Activated T-cell treated with anti-CD3 and anti-CD28 coated beads, Interleukin-2, amount 50 U/mL, for 24 hours (primary cell): Measurements from ENCODE around the gene TSC2.
A peak's percentile ranks its signal among the peaks of the same experiment; 100 is the strongest.

Experiments used
- DNase-seq: peaks from one replicate; pipeline ENCODE4 v3.0.0-alpha.2; 2020
- H3K27ac Mint-ChIP-seq: 2 replicates; pipeline ENCODE4 v1.8.0; 2020; ENCODE audit warnings: mild to moderate bottlenecking, mixed read lengths
- H3K27me3 Mint-ChIP-seq: 2 replicates; pipeline ENCODE4 v1.8.0; 2020; ENCODE audit warnings: mixed read lengths
- H3K36me3 Mint-ChIP-seq: 2 replicates; pipeline ENCODE4 v1.8.0; 2020; ENCODE audit warnings: low read depth, mixed read lengths
- H3K4me1 Mint-ChIP-seq: 2 replicates; pipeline ENCODE4 v1.8.0; 2020; ENCODE audit warnings: low read depth, mixed read lengths
- H3K4me3 Mint-ChIP-seq: 2 replicates; pipeline ENCODE4 v1.8.0; 2020; ENCODE audit warnings: mild to moderate bottlenecking, moderate library complexity, mixed read lengths
- H3K9me3 Mint-ChIP-seq: 2 replicates; pipeline ENCODE4 v1.8.0; 2020; ENCODE audit warnings: mixed read lengths

TSC2 gene

DNA sequence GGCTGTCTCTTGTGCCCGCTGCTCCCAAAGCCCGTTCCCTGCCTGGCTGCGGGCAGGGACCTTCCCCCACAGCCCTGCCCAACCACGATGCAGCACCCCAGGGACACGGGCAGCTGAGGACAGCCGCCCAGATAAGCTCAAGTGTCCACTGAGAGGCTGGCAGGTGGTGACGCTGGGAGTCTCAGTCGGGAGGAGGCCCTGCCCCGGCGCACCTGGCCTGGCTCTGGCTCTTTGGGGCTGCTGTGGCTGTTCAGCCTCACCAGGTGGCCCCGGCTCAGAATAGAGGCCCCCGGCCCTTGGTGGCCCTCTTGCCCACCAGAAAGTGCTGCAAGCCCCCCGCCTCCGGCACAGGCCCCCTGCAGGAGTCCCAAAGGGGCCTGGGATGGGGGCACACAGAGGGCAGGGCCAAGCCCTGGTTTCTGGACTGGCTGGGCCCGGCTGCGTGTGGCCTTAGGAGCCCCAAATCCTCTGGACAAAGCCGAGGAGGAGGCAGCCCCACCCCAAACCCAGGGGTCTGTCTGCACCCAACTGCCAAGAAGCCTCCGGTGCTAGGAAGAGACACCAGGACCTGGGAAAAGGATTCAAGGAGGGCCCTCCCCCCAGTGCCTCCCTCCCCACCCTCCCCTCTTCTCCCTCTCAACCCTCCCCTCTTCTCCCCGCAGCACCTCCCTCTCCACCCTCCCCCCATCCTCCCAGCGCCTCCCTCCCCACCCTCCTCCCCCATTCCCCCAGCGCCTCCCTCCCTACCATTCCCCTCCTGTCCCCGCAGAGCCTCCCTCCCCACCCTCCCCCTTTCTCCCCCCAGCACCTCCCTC is 5.4 kb upstream of the TSC2 start:
- DNase-seq, result no peak
- H3K4me3 Mint-ChIP-seq, result no peak overlapping the region
- H3K27me3 Mint-ChIP-seq, result no peaks in the 10 kb centered on the region
- peaks cover 14% of the 10 kb centered on the region for H3K36me3 Mint-ChIP-seq
- H3K27ac Mint-ChIP-seq, result no peak overlapping the region
- no peaks in the 10 kb centered on the region for H3K9me3 Mint-ChIP-seq
- peaks cover 9% of the 10 kb centered on the region for H3K4me1 Mint-ChIP-seq

DNA sequence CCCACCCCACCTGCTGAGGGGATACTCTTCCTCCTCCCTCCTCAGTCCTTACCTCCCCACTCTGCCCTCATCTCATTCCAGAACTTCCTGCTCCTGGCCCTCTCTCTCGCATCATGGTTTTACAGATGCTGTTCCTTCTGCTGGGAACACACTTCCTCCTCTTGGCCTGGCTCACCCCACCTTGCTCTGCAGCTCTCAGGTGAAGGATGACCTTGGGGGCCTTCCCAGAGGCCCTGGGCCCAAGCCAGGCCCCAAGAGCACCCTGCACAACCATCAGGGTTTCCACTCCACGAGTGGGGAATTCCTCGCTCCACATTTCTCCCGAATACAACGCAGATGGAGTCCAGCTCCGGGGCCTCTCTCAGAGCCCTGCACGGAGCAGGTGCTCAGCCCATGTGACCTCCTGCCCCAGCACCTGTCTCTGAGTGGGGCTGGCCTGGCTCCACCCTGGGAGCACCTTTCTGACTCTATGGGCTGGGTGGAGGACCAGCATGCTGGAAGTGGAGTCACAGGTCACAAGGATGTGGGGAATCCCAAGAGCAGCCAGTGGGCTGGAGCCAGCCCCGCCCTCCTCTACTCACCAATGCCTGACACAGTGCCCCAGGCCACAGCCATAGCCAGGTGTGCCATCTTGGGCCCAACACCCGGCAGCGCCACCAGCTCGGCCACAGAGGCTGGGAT is 4.7 kb upstream of the TSC2 start:
- Mint-ChIP-seq H3K9me3 (no peaks in the 10 kb centered on the region), H3K4me1 (peaks cover 9% of the 10 kb centered on the region), H3K4me3 (no peak overlapping the region), H3K27me3 (no peaks in the 10 kb centered on the region), H3K36me3 (peaks cover 15% of the 10 kb centered on the region), H3K27ac (no peak overlapping the region)
- DNase-seq, result no peak

DNA sequence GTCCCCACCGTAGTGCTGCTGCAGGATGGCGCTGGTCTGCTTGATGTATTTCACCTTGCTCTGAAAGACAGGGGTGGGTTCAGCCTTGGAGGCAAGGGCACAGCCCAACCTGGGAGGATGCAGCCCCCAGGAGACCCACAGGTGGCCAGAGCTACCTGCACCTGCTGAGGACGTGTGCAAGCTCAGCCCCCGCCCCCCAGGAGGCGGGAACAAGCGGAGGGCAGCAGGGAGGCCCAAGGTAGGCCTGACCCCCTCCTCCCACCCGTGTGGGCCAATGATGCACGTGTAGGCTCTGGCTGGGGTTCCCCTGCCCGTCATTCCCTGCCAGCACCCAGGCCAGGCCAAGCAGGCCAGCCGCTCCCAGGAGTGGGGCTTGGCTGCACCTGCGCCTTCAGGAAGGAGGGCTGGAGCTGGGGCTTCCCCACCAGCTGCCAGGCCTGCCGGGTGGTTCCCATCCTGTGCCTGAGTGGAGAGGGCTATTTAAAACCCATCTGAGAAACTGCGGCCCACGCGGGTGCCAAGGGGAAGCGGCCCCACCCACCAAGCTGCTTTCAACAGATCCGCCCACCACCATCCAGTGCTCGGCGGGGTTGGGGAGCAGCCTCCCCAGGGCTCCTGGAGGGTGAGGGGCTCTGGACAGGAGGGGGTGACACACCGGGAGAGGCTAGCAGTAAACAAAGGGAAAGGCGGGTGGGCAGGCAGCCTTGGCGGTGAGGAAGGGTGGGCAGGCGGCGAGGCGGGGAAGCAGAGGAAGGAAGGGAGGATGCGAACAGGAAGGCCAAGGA is 3.9 kb upstream of the TSC2 start:
- Mint-ChIP-seq H3K9me3 (no peaks in the 10 kb centered on the region), H3K27me3 (no peaks in the 10 kb centered on the region), H3K4me1 (peaks cover 14% of the 10 kb centered on the region), H3K36me3 (peaks cover 22% of the 10 kb centered on the region), H3K4me3 (no peak overlapping the region), H3K27ac (no peak overlapping the region)
- DNase-seq, result no peak

DNA sequence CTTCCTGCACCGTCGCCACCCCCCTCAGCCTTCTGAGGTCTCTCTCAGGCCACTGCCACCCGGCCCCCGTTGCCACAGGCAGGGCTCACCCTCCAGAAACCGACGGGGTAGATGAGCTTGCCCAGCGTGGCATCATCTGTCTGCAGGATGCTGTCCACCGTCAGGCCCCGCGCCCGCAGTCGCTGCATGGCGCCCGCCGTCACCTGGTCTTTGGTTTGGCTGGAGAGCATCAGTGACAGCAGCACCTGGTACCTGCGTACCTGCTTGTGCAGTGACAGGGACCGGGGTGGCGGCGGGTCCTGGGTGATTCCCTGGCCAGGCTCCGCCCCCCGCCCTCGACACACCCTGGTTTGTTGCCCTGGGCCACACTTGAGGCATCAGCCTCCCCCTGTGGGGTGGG is 3.2 kb upstream of the TSC2 start:
- H3K27me3 Mint-ChIP-seq, result no peaks in the 10 kb centered on the region

DNA sequence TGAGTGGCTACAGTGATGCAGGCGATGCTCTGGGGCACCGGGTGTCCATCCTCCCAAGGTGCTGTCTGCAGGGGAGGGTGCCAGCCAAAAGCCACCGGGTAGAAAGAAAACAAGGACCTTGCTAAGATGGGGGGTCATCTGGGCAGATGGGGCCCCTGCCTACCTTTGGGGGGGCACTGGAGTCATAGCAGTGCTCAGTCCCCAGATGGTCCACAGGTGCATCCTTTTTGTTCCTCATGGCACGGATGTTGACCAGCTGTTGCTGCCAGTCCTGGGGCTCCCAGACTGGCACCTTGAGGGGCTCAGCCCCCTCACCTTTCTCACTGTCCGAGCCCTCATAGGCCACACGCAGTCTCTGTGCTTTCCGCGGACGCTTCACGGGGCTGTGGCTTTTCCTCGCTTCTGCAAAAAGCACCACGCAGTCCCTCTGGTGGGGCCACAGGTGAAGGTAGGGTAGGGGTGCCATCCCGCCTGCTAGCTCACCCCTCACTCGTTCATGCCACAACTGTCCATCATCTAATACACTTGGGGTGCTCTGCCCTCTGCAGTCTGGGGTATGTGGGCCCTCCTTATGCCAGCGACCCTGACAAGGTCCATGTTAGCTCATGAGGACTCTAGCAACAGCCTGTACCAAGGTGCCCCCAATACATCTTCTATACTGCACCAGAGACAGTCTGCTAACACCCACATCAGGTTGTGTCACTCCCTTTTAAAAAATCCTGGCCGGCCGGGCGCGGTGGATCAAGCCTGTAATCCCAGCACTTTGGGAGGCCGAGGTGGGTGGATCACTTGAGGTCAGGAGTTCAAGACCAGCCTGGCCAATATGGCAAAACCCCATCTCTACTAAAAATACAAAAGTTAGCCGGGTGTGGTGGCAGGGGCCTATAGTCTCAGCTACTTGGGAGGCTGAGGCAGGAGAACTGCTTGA is 1.6 kb upstream of the TSC2 start:
- no peaks in the 10 kb centered on the region for H3K9me3 Mint-ChIP-seq
- no peak overlapping the region for H3K27ac Mint-ChIP-seq
- peak overlapping the region; percentile 93 for H3K4me3 Mint-ChIP-seq
- DNase-seq, result no peak
- H3K4me1 Mint-ChIP-seq, result peaks cover 22% of the 10 kb centered on the region
- no peaks in the 10 kb centered on the region for H3K27me3 Mint-ChIP-seq
- H3K36me3 Mint-ChIP-seq, result peaks cover 35% of the 10 kb centered on the region

More for the DNA sequence above, 3.2 kb upstream of the TSC2 start:
- Mint-ChIP-seq H3K4me3 (no peak overlapping the region), H3K4me1 (peaks cover 19% of the 10 kb centered on the region), H3K27ac (no peak overlapping the region), H3K36me3 (peaks cover 22% of the 10 kb centered on the region), H3K9me3 (no peaks in the 10 kb centered on the region)
- DNase-seq, result no peak

DNA sequence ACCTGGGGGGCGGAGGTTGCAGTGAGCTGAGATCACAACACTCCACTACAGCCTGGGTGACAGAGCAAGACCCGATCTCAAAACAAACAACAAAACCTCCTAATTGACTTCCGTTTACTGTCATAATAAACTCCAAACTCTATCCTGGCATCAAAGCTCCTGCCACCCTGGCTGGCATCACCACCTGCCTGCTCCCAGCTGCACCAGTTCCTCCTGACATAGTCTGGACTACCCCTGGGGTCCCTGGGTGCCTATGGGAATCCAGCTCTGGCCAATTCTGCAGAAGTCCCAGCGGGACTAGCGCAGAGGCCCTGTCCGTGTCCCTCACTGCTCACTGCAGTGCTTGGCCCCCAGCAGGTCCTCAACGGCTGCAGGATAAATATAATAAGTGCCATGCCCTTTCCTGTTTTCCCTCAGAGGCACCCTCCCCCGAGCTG is 874 bp upstream of the TSC2 start:
- no peaks in the 10 kb centered on the region for H3K9me3 Mint-ChIP-seq
- peak overlapping the region; percentile 93 for H3K4me3 Mint-ChIP-seq
- H3K27ac Mint-ChIP-seq, result peak overlapping the region; percentile 85
- DNase-seq, result no peak
- H3K36me3 Mint-ChIP-seq, result peaks cover 42% of the 10 kb centered on the region
- H3K27me3 Mint-ChIP-seq, result no peaks in the 10 kb centered on the region
- peaks cover 22% of the 10 kb centered on the region for H3K4me1 Mint-ChIP-seq

DNA sequence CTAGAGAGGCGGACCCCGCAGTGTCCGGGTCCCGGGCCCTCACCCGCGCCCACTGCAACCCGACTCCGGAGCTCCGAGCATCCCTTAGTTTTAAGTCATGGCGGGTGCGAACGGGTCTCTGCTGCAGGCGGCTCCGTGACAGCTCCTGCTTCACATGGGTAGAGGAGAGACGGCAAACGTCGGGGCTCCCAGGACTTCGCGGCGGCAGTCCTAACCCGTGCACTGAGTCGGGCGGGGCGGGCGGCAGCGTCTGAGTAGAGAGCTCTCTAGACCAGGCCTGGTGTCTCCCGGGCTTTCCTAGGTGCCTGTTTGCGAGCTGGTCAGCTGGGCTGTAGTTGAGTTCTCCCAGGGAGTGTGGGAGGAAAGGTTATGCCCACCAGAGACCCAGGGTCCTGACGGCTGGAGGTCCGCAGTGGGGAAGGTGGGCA is 345 bp downstream of the TSC2 start:
- Mint-ChIP-seq H3K9me3 (no peaks in the 10 kb centered on the region), H3K27ac (peak overlapping the region; percentile 85), H3K4me3 (peak overlapping the region; percentile 93), H3K27me3 (no peaks in the 10 kb centered on the region), H3K4me1 (peaks cover 22% of the 10 kb centered on the region), H3K36me3 (peaks cover 51% of the 10 kb centered on the region)
- no peak for DNase-seq

DNA sequence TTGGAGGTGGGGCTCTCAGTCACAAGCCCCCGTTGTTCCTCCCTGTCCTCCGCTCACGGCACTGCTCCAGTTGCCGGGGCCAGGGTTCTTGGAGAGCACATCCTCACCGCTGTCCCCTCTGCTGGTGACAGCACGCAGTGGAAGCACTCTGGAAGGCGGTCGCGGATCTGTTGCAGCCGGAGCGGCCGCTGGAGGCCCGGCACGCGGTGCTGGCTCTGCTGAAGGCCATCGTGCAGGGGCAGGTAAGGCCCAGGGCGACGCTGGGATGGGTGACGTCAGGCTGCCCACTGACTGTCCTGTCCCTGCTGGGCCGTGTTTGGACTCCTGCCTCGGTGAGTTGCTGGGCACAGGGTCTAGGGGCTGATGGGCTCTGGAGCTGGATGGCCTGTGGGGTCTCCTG is 5.4 kb downstream of the TSC2 start:
- Mint-ChIP-seq H3K36me3 (peaks cover 75% of the 10 kb centered on the region), H3K27me3 (no peaks in the 10 kb centered on the region), H3K27ac (no peak overlapping the region), H3K9me3 (no peaks in the 10 kb centered on the region), H3K4me3 (no peak overlapping the region), H3K4me1 (peaks cover 13% of the 10 kb centered on the region)
- no peak for DNase-seq

DNA sequence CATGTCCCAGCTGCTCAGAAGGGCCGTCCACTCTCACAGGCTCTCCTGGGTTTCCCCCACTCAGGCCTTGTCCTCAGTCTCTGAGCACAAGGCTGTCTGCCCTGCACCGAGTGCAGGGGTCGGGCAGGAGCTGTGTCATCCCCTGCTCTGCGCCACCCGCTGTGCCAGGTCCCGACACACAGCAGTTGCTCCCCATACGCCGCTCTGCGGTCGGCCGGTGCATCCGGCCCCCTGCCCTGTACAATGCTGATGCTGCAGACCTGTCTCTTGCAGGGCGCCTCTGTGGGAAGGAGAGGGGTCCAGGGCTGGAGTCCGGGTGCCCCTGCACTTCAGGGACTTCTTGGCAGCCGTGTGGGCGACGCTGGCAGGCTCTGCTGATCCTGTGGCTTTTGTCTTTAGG is 6.1 kb downstream of the TSC2 start:
- no peaks in the 10 kb centered on the region for H3K27me3 Mint-ChIP-seq
- no peaks in the 10 kb centered on the region for H3K9me3 Mint-ChIP-seq
- peaks cover 74% of the 10 kb centered on the region for H3K36me3 Mint-ChIP-seq
- H3K4me1 Mint-ChIP-seq, result peaks cover 7% of the 10 kb centered on the region
- no peak overlapping the region for H3K4me3 Mint-ChIP-seq
- H3K27ac Mint-ChIP-seq, result no peak overlapping the region
- DNase-seq, result no peak

DNA sequence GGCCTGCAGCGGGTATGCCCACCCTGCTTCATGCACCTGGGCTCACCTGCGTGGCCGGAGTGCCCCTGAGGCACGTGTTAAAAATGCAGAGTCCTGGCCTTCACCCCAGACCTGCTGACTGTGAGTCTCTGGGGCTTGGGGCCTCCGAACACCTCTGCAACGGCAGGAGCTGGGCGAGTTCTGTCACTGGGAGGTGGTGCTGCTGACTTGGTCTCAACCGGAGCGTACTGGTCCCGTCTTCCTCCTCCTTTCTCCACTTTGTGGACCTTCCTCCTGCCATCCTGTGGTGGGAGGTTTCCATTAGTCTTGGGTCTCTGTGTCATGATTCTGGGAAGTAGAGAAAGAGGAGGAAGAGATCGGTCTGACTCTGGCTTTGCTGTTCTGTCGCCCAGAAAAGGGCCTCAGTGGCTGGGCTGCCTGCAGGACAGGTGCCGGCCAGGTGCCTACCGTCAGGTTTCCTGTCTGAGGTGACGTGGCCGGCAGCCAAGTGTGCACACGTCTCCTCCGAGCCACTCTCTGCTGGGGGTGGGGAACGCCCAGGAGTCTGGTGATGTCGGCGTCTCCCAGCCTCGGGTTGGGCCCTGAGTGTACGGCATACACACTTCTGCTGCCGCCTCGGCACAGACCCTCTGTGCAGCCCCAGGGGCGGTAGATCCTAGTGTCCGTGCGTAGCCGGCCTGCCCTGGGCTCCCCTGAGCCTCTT is 6.9 kb downstream of the TSC2 start:
- no peak for DNase-seq
- Mint-ChIP-seq H3K27ac (no peak overlapping the region), H3K27me3 (no peaks in the 10 kb centered on the region), H3K36me3 (peaks cover 75% of the 10 kb centered on the region), H3K4me1 (peaks cover 3% of the 10 kb centered on the region), H3K9me3 (no peaks in the 10 kb centered on the region), H3K4me3 (no peak overlapping the region)

DNA sequence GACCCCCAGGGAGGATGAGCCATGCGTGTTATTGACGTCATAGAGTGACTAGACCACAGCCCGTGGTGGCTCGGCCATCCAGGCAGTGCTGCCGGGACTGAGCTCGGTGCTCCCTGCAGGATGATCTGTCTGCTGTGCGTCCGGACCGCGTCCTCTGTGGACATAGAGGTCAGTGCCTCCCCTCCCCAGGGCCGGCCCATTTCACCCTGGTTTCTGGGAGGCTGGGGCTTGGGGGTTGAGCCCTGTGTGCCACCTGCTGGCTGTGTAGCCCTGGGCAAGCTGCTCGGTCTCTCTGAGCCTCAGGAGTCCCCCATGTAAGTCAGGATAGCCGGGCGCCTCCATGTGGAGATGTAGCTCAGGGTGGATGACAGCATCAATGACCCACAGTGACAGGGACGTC is 8.3 kb downstream of the TSC2 start:
- Mint-ChIP-seq H3K36me3 (peaks cover 77% of the 10 kb centered on the region), H3K4me3 (no peak overlapping the region), H3K27ac (no peak overlapping the region), H3K4me1 (no peaks in the 10 kb centered on the region), H3K27me3 (no peaks in the 10 kb centered on the region), H3K9me3 (no peaks in the 10 kb centered on the region)
- DNase-seq, result no peak

DNA sequence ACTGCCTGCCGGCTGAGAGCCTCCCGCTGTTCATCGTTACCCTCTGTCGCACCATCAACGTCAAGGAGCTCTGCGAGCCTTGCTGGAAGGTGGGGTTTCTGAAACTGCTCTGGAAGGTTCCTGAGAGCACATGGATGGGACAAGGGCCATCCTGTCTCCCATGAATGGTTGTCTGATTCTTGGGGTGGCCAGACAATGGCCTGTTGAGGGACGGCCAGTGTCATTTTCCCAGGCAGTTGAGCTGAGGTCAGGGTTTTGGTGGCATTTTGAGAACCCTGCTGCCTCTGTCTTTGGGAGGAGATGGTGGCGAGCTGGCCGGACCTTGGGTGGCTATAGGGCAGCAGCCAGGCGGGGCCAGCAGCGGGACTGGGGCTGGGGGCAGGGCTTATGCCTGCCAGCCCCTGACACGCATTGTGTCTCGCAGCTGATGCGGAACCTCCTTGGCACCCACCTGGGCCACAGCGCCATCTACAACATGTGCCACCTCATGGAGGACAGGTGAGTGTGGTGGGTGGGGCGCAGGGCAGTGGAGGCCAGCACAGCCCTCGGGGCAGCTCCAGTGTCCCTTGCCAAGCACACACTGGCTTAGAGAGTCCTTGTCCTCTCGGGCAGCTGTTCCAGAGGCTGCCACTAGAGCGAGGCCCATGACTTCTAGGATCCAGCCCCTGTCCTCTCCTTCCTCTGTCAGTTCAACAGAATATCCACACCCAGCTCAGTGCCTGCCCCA is 9.1 kb downstream of the TSC2 start:
- no peak overlapping the region for H3K27ac Mint-ChIP-seq
- no peaks in the 10 kb centered on the region for H3K27me3 Mint-ChIP-seq
- no peaks in the 10 kb centered on the region for H3K9me3 Mint-ChIP-seq
- H3K4me1 Mint-ChIP-seq, result no peaks in the 10 kb centered on the region
- no peak overlapping the region for H3K4me3 Mint-ChIP-seq
- peaks cover 73% of the 10 kb centered on the region for H3K36me3 Mint-ChIP-seq
- DNase-seq, result no peak

DNA sequence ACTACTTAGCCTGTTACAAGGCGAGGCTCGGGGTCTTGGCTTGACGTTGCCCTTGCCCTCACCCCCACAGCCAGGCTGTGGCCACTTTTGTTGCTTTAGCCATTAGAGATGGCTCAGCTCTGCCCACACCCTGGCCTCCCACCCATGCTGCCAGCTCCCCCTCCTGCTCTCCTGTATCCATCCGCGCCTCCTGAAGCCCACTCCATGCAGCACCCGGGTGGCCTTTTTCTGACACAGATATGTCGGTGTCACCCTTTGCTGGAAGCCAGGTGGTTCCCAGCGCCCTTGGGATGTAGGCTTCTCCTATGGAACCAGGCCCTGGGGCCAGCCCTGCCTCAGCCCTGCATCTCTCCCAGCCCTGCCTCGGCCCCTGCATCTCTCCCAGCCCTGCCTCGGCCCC is 9.7 kb downstream of the TSC2 start:
- Mint-ChIP-seq H3K4me3 (no peak overlapping the region), H3K27me3 (no peaks in the 10 kb centered on the region), H3K9me3 (no peaks in the 10 kb centered on the region), H3K36me3 (peaks cover 69% of the 10 kb centered on the region), H3K4me1 (no peaks in the 10 kb centered on the region), H3K27ac (no peak overlapping the region)
- no peak for DNase-seq
